Peyer's patch (tissue), 4 donors: ENCODE measurements around the gene TTC9C.

Source experiments
- POLR2A ChIP-seq, 2 donors: fragments of 450-650 bp; IDR thresholded peaks; one replicate each; pipeline ENCODE4 v1.5.1; 2017; ENCODE audit warnings: antibody characterized with exemption in 2 of 2, mild to moderate bottlenecking in 2 of 2, moderate library complexity in 2 of 2
- TF ChIP-seq, protein P1 (sequence below), 6 experiments: fragments of 450-650 bp in 4 of 6; fragments of 200-600 bp in 2 of 6; sonication (generic) in 1 of 6; IDR thresholded peaks; one replicate each; pipeline ENCODE4 v1.5.1; 2017 to 2019; ENCODE audit warnings: antibody characterized with exemption in 6 of 6, mild to moderate bottlenecking in 3 of 6, moderate library complexity in 1 of 6

DNA sequence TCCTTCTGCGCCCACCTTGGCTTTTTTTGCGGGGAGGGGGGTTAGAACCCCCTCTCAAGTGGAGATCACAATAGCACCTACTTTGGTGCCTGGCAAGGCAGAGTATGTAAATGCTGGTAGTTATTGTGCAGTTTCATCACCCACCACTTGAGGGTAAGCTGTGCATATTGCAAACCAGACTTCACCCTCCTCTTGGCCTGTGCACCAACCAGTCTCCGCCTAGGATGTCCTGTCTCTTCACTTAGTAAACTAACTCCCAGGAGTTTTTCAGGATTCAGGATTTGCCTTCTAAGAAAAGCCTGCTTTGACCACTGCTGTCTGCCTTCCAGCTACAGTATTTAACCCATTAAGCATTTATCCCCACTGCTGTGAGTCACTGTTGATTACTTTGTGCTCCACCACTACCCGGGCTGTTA is 47.5 kb upstream of the TTC9C start:
- TF ChIP-seq, protein P1, sequence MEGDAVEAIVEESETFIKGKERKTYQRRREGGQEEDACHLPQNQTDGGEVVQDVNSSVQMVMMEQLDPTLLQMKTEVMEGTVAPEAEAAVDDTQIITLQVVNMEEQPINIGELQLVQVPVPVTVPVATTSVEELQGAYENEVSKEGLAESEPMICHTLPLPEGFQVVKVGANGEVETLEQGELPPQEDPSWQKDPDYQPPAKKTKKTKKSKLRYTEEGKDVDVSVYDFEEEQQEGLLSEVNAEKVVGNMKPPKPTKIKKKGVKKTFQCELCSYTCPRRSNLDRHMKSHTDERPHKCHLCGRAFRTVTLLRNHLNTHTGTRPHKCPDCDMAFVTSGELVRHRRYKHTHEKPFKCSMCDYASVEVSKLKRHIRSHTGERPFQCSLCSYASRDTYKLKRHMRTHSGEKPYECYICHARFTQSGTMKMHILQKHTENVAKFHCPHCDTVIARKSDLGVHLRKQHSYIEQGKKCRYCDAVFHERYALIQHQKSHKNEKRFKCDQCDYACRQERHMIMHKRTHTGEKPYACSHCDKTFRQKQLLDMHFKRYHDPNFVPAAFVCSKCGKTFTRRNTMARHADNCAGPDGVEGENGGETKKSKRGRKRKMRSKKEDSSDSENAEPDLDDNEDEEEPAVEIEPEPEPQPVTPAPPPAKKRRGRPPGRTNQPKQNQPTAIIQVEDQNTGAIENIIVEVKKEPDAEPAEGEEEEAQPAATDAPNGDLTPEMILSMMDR (IDR thresholded peaks at IDR 0.05) = peak; percentile 24 to 72 (median 55)
- peak in 1 of 2 donors; percentile 19 for TF ChIP-seq POLR2A (IDR thresholded peaks at IDR 0.05)
